GM23338 (cell line): ENCODE measurements around the gene OR2T8. TPM values are rescaled to one million over a fixed set of nuclear protein-coding genes. Genes with fewer than 3 reads are reported as not detected.

ENCODE experiments used
- ATAC-seq: fragments of 200-7000 bp; cut with Tn5 transposase; 3 replicates; pipeline ENCODE4 v1.9.1; 2020
- DNase-seq: peaks from one replicate; pipeline ENCODE4 v3.0.0-alpha.2; 2015; ENCODE audit warnings: low spot score
- H2AFZ ChIP-seq: fragments of 200-600 bp; sonication (generic); 2 replicates; pipeline ENCODE4 v1.8.0; 2016; ENCODE audit warnings: antibody characterized with exemption, mild to moderate bottlenecking, moderate library complexity
- H3F3A ChIP-seq: fragments of 200-600 bp; sonication (generic); replicated peaks from 2 replicates; pipeline ENCODE4 v1.8.0; 2017; ENCODE audit warnings: antibody characterized with exemption, mixed run types, low read depth
- H3K27ac ChIP-seq: fragments of 200-600 bp; sonication (generic); 2 replicates; pipeline ENCODE4 v1.6.1; 2016; ENCODE audit warnings: low read depth
- H3K27me3 ChIP-seq: fragments of 200-600 bp; sonication (generic); 2 replicates; pipeline ENCODE4 v1.8.0; 2016; ENCODE audit warnings: mild to moderate bottlenecking, mixed run types, moderate library complexity; ENCODE audit not compliant: insufficient read depth
- H3K36me3 ChIP-seq: fragments of 200-600 bp; sonication (generic); 2 replicates; pipeline ENCODE4 v1.8.0; 2016; ENCODE audit warnings: mild to moderate bottlenecking; ENCODE audit not compliant: insufficient read depth
- H3K4me1 ChIP-seq: fragments of 200-600 bp; sonication (generic); 2 replicates; pipeline ENCODE4 v1.8.0; 2016; ENCODE audit warnings: mild to moderate bottlenecking, moderate library complexity; ENCODE audit not compliant: insufficient read depth
- H3K4me2 ChIP-seq: fragments of 200-600 bp; sonication (generic); 2 replicates; pipeline ENCODE4 v1.7.1; 2017; ENCODE audit warnings: mixed run types
- H3K4me3 ChIP-seq: fragments of 200-600 bp; sonication (generic); 2 replicates; pipeline ENCODE4 v1.6.1; 2016; ENCODE audit warnings: mixed run types
- H3K79me2 ChIP-seq: fragments of 200-600 bp; sonication (generic); replicated peaks from 2 replicates; pipeline ENCODE4 v1.8.0; 2017; ENCODE audit warnings: mild to moderate bottlenecking; ENCODE audit not compliant: insufficient read depth
- H3K9me2 ChIP-seq: fragments of 200-600 bp; sonication (generic); 2 replicates; pipeline ENCODE4 v1.8.0; 2017; ENCODE audit not compliant: insufficient read depth
- H4K20me1 ChIP-seq: fragments of 200-600 bp; sonication (generic); replicated peaks from 2 replicates; pipeline ENCODE4 v1.8.0; 2017; ENCODE audit warnings: mild to moderate bottlenecking; ENCODE audit not compliant: insufficient read depth
- H3K27ac Mint-ChIP-seq: 2 replicates; pipeline ENCODE4 v1.8.0; 2020; ENCODE audit warnings: inconsistent platforms, mild to moderate bottlenecking, moderate library complexity, mixed read lengths
- H3K27me3 Mint-ChIP-seq: 3 replicates; pipeline ENCODE4 v1.8.0; 2022; ENCODE audit warnings: low read depth, mild to moderate bottlenecking, moderate library complexity, mixed read lengths, inconsistent platforms; ENCODE audit not compliant: insufficient read depth, poor library complexity
- H3K36me3 Mint-ChIP-seq: 3 replicates; pipeline ENCODE4 v1.8.0; 2021; ENCODE audit warnings: low read depth, mild to moderate bottlenecking, inconsistent platforms, moderate library complexity, mixed read lengths
- H3K4me1 Mint-ChIP-seq: 3 replicates; pipeline ENCODE4 v1.8.0; 2020; ENCODE audit warnings: mild to moderate bottlenecking, inconsistent platforms, mixed read lengths
- H3K4me3 Mint-ChIP-seq: 3 replicates; pipeline ENCODE4 v1.8.0; 2021; ENCODE audit warnings: moderate library complexity, mild to moderate bottlenecking, inconsistent platforms, mixed read lengths
- H3K9me3 Mint-ChIP-seq: 3 replicates; pipeline ENCODE4 v1.8.0; 2020; ENCODE audit warnings: moderate library complexity, mild to moderate bottlenecking, inconsistent platforms, mixed read lengths
- ETS1 ChIP-seq: IDR thresholded peaks from 2 replicates; pipeline ENCODE4 v1.6.1; 2016; ENCODE audit warnings: antibody characterized with exemption
- EZH2 ChIP-seq: fragments of 200-600 bp; sonication (generic); IDR thresholded peaks from one replicate; pipeline ENCODE4 v1.8.0; 2017; ENCODE audit warnings: antibody characterized with exemption, mild to moderate bottlenecking, low read depth; ENCODE audit not compliant: unreplicated experiment
- EZH2phosphoT487 ChIP-seq: fragments of 200-600 bp; sonication (generic); IDR thresholded peaks from one replicate; pipeline ENCODE4 v1.8.1; 2018; ENCODE audit warnings: antibody characterized with exemption; ENCODE audit not compliant: unreplicated experiment
- JUNB ChIP-seq: IDR thresholded peaks from one replicate; pipeline ENCODE4 v1.6.1; 2016; ENCODE audit warnings: antibody characterized with exemption; ENCODE audit not compliant: unreplicated experiment
- NANOG ChIP-seq: IDR thresholded peaks from 2 replicates; pipeline ENCODE4 v1.6.1; 2016; ENCODE audit warnings: antibody characterized with exemption, borderline replicate concordance
- REST ChIP-seq: IDR thresholded peaks from one replicate; pipeline ENCODE4 v1.6.1; 2018; ENCODE audit warnings: antibody characterized with exemption; ENCODE audit not compliant: unreplicated experiment
- ZNF114 ChIP-seq: fragments of 250-450 bp; sonication (Bioruptor Pico); IDR thresholded peaks from 2 replicates; pipeline ENCODE4 v1.5.0; 2020; ENCODE audit warnings: mild to moderate bottlenecking, moderate library complexity
- ZNF462 ChIP-seq: fragments of 250-450 bp; sonication (Bioruptor Pico); IDR thresholded peaks from 2 replicates; pipeline ENCODE4 v1.5.0; 2020; ENCODE audit warnings: mild to moderate bottlenecking, moderate library complexity
- polyA plus RNA-seq: library from polyadenylated mRNA; unstranded; fragments of >200 nt; fragmentation: Nextera tagmentation; extraction: Ambion mirVana; gene quantifications from 2 replicates; pipeline ENCODE4 v1.2.1, GENCODE V29; 2016
- total RNA-seq: library from RNA; depleted of rRNA; stranded (reverse); fragments of >200 nt; shearing (Covaris generic); gene quantifications from 2 replicates; pipeline ENCODE4 v1.2.3, GENCODE V29; 2014

Gene OR2T8
- total and polyA plus RNA-seq, 2 experiments from 2014 or later: not detected

- TF ChIP-seq REST (no peak), JUNB (no peak)
These were observed 44.9 kb downstream of the OR2T8 start, which contains the start of gene OR2AK2 (continued) for GRCh38 chr1:247964933-247965332.

GRCh38 chr1:247966532-247967204 is 46.6 kb downstream of the OR2T8 start:
- Mint-ChIP-seq H3K4me1 (no peaks in the 10 kb centered on the region), H3K36me3 (peaks cover 16% of the 10 kb centered on the region), H3K27ac (no peak overlapping the region), H3K4me3 (no peak overlapping the region), H3K27me3 (no peaks in the 10 kb centered on the region), H3K9me3 (peaks cover 87% of the 10 kb centered on the region)
- Histone ChIP-seq H4K20me1 (no peaks in the 10 kb centered on the region), H3K36me3 (no peaks in the 10 kb centered on the region; the same call in 1 of the 2 replicates), H3K4me1 (no peaks in the 10 kb centered on the region), H3K79me2 (no peaks in the 10 kb centered on the region), H3F3A (no peaks in the 10 kb centered on the region), H3K27ac (no peak overlapping the region), H3K27me3 (no peaks in the 10 kb centered on the region), H3K4me3 (no peak overlapping the region), H3K9me2 (no peaks in the 10 kb centered on the region), H3K4me2 (no peak overlapping the region), H2AFZ (no peak overlapping the region)
- no peak for DNase-seq
- no peak for ATAC-seq
- no peak for TF ChIP-seq EZH2
- no peak for TF ChIP-seq ZNF114
- no peak for TF ChIP-seq NANOG
- TF ChIP-seq ETS1: no peak
- no peak for TF ChIP-seq EZH2phosphoT487
- TF ChIP-seq ZNF462 (CRISPR knock-in tag): no peak
- no peak for TF ChIP-seq REST
